ENCODE data around the gene COX7A1. TPM values are rescaled to one million over a fixed set of nuclear protein-coding genes. Genes with fewer than 3 reads are reported as not detected.

The COX7A1 gene
- polyA plus RNA-seq, 1 donor from 2014 or later, result not detected

DNA sequence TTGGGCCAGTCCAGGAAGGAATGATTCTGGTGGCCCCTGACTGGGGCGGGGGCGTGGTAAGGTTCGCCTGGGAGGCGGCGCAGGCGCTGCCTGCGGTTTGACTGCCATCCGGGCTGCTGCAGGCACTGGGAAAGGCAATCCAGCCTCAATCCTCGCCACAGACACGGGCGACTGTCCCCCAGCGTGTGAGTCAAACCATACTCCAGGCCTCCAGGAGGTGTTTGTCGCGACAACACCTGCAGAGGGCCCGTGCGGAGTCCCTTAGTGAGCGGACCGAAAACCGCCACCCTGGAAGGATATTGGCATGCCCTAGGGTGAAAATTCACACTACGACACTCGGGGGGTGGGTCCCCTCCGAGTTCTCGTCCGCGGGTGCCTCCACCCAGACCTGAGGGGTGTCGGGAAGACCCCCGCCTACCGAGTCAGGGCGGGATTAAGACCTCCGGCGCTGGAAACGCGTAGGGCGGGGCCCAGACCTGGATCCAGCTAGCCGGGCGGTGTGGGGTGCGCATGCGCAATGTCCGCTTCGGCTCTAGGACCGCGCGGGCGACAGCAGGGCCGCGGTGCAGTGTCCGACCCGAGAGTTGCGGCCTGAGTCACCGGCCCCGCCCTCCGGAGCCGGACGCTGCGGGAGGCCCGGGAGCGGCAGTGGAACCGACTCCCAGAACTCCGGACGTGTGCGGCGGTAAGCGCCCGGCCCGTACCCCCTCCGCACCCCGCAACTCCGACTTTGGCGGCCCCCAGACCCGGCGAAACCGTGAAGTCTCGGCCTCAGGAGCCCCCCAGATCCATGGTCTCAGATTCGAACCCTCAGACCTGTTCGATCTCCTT is 12.6 kb downstream of the COX7A1 start, which contains the start of gene CAPNS1:
Gene CAPNS1, plus strand, starts transcription at position 594 of the 831 bp plus-strand sequence. CDS start 946 bp downstream, outside the sequence.
- Histone ChIP-seq H3K9me3 (ENCODE audit: low read length) (no peaks in the 10 kb centered on the region), H2AFZ (ENCODE audit: low read depth, low read length) (peak within 1 kb of the TSS; percentile 76), H3K4me2 (ENCODE audit: low read length) (peak within 1 kb of the TSS; percentile 97), H4K20me1 (ENCODE audit: insufficient read depth) (no peaks in the 10 kb centered on the region), H3F3A (ENCODE audit: insufficient read depth, low read length, poor library complexity, severe bottlenecking) (no peaks in the 10 kb centered on the region), H3K79me2 (replicated peaks; ENCODE audit: insufficient read depth, low read length) (peaks cover 9% of the 10 kb centered on the region), H3K9me2 (ENCODE audit: insufficient read depth, low read length) (no peaks in the 10 kb centered on the region), H3K27ac (ENCODE audit: low read length) (peak within 1 kb of the TSS; percentile 89), H3K4me3 (ENCODE audit: low read length) (peak within 1 kb of the TSS; percentile 98), H3K9ac (ENCODE audit: low read length) (peak within 1 kb of the TSS; percentile 92), H3K27me3 (ENCODE audit: insufficient read depth, low read depth, low read length) (no peaks in the 10 kb centered on the region), H3K36me3 (ENCODE audit: insufficient read depth, low read length) (peaks cover 2% of the 10 kb centered on the region)
- TF ChIP-seq EZH2 (IDR thresholded peaks at IDR 0.05; ENCODE audit: borderline replicate concordance, insufficient read depth, low read length, poor library complexity, severe bottlenecking) (no peak), RAD21 (conservative IDR thresholded peaks at IDR 0.05) (peak; percentile 33), SMC3 (conservative IDR thresholded peaks at IDR 0.05; ENCODE audit: poor library complexity) (peak; percentile 49), TAF1 (IDR thresholded peaks at IDR 0.05; ENCODE audit: low read depth) (peak; percentile 53), POLR2AphosphoS5 (IDR thresholded peaks at IDR 0.05) (peak; percentile 75), EP300 (conservative IDR thresholded peaks at IDR 0.05; ENCODE audit: poor library complexity, severe bottlenecking) (peak; percentile 56), MXI1 (conservative IDR thresholded peaks at IDR 0.05; ENCODE audit: poor library complexity, severe bottlenecking) (peak; percentile 55)
- TF ChIP-seq, protein P1, sequence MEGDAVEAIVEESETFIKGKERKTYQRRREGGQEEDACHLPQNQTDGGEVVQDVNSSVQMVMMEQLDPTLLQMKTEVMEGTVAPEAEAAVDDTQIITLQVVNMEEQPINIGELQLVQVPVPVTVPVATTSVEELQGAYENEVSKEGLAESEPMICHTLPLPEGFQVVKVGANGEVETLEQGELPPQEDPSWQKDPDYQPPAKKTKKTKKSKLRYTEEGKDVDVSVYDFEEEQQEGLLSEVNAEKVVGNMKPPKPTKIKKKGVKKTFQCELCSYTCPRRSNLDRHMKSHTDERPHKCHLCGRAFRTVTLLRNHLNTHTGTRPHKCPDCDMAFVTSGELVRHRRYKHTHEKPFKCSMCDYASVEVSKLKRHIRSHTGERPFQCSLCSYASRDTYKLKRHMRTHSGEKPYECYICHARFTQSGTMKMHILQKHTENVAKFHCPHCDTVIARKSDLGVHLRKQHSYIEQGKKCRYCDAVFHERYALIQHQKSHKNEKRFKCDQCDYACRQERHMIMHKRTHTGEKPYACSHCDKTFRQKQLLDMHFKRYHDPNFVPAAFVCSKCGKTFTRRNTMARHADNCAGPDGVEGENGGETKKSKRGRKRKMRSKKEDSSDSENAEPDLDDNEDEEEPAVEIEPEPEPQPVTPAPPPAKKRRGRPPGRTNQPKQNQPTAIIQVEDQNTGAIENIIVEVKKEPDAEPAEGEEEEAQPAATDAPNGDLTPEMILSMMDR (IDR thresholded peaks at IDR 0.05; ENCODE audit: poor library complexity, severe bottlenecking), result peak; percentile 66
- TF ChIP-seq, protein P2, sequence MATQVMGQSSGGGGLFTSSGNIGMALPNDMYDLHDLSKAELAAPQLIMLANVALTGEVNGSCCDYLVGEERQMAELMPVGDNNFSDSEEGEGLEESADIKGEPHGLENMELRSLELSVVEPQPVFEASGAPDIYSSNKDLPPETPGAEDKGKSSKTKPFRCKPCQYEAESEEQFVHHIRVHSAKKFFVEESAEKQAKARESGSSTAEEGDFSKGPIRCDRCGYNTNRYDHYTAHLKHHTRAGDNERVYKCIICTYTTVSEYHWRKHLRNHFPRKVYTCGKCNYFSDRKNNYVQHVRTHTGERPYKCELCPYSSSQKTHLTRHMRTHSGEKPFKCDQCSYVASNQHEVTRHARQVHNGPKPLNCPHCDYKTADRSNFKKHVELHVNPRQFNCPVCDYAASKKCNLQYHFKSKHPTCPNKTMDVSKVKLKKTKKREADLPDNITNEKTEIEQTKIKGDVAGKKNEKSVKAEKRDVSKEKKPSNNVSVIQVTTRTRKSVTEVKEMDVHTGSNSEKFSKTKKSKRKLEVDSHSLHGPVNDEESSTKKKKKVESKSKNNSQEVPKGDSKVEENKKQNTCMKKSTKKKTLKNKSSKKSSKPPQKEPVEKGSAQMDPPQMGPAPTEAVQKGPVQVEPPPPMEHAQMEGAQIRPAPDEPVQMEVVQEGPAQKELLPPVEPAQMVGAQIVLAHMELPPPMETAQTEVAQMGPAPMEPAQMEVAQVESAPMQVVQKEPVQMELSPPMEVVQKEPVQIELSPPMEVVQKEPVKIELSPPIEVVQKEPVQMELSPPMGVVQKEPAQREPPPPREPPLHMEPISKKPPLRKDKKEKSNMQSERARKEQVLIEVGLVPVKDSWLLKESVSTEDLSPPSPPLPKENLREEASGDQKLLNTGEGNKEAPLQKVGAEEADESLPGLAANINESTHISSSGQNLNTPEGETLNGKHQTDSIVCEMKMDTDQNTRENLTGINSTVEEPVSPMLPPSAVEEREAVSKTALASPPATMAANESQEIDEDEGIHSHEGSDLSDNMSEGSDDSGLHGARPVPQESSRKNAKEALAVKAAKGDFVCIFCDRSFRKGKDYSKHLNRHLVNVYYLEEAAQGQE (IDR thresholded peaks at IDR 0.05; ENCODE audit: borderline replicate concordance), result no peak

DNA sequence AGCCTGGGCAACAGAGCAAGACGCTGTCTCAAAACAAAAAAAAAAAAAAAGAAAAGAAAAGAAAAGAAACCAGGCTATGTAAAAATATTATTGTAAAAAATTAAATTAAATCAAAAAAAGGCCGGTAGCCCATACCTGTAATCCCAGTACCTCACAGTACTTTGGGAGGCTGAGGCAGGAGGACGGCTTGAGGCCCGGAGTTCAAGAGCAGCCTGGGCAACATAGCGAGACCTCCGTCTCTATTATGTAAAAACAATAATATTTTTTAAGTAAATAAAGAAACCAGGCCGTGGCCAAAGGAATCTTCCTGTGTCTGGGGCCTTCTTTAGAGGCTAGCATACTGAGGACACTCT is 13.2 kb downstream of the COX7A1 start:
- TF ChIP-seq SMC3 (conservative IDR thresholded peaks at IDR 0.05; ENCODE audit: poor library complexity), result no peak
- no peak for TF ChIP-seq MXI1 (conservative IDR thresholded peaks at IDR 0.05; ENCODE audit: poor library complexity, severe bottlenecking)
- TF ChIP-seq, protein P1 (IDR thresholded peaks at IDR 0.05; ENCODE audit: poor library complexity, severe bottlenecking), result no peak
- TF ChIP-seq RAD21 (conservative IDR thresholded peaks at IDR 0.05), result no peak
- TF ChIP-seq, protein P2 (IDR thresholded peaks at IDR 0.05; ENCODE audit: borderline replicate concordance), result no peak
- no peak for TF ChIP-seq EZH2 (IDR thresholded peaks at IDR 0.05; ENCODE audit: borderline replicate concordance, insufficient read depth, low read length, poor library complexity, severe bottlenecking)
- no peak for TF ChIP-seq TAF1 (IDR thresholded peaks at IDR 0.05; ENCODE audit: low read depth)
- TF ChIP-seq POLR2AphosphoS5 (IDR thresholded peaks at IDR 0.05), result no peak
- no peak for TF ChIP-seq EP300 (conservative IDR thresholded peaks at IDR 0.05; ENCODE audit: poor library complexity, severe bottlenecking)
- H3K27me3 ChIP-seq (ENCODE audit: insufficient read depth, low read depth, low read length), result no peaks in the 10 kb centered on the region
- peak overlapping the region; percentile 89 for H3K27ac ChIP-seq (ENCODE audit: low read length)
- no peaks in the 10 kb centered on the region for H3K9me2 ChIP-seq (ENCODE audit: insufficient read depth, low read length)
- no peaks in the 10 kb centered on the region for H3K9me3 ChIP-seq (ENCODE audit: low read length)
- peak overlapping the region; percentile 97 for H3K4me2 ChIP-seq (ENCODE audit: low read length)
- peak overlapping the region; percentile 67 for H2AFZ ChIP-seq (ENCODE audit: low read depth, low read length)
- H3K36me3 ChIP-seq (ENCODE audit: insufficient read depth, low read length), result no peaks in the 10 kb centered on the region
- H3K9ac ChIP-seq (ENCODE audit: low read length), result peak overlapping the region; percentile 92
- H4K20me1 ChIP-seq (ENCODE audit: insufficient read depth), result no peaks in the 10 kb centered on the region
- peak overlapping the region; percentile 98 for H3K4me3 ChIP-seq (ENCODE audit: low read length)
- H3F3A ChIP-seq (ENCODE audit: insufficient read depth, low read length, poor library complexity, severe bottlenecking), result no peaks in the 10 kb centered on the region
- peaks cover 9% of the 10 kb centered on the region for H3K79me2 ChIP-seq (replicated peaks; ENCODE audit: insufficient read depth, low read length)
